ENCODE data around the gene EFCAB11. TPM values are rescaled to one million over a fixed set of nuclear protein-coding genes. Genes with fewer than 3 reads are reported as not detected.
"Not testable (repeated sequence)": the region's sequence is repeated elsewhere in the genome, so short reads cannot be mapped to it uniquely, and the experiment has no call there.

Gene EFCAB11
- total and polyA plus RNA-seq, 9 of the 15 experiments (the other 6 are each of a cell fraction or from before 2014, with no cell fraction given) = 13.4 to 37.9 (median 17.4) TPM

GRCh38 chr14:89892953-89893352 is 61.6 kb downstream of the EFCAB11 start:
- Histone ChIP-seq H4K20me1 (replicated peaks; ENCODE audit: control insufficient read depth, insufficient read depth, low read length) (no peaks in the 10 kb centered on the region), H3K27ac (ENCODE audit: extremely low read depth, low read depth, low read length) (no peak overlapping the region), H3K27me3 (ENCODE audit: control insufficient read depth in 2 of 2, insufficient read depth in 2 of 2, low read length in 2 of 2) (no peaks in the 10 kb centered on the region), H3K4me2 (ENCODE audit: insufficient read depth, low read length) (no peak overlapping the region), H2AFZ (ENCODE audit: low read depth, low read length) (no peak overlapping the region), H3K9me3 (replicated peaks; ENCODE audit: control insufficient read depth, insufficient read depth, low read depth, low read length) (no peaks in the 10 kb centered on the region), H3K4me1 (replicated peaks in 1 of 2; ENCODE audit: control insufficient read depth in 2 of 2, insufficient read depth in 2 of 2, low read length in 2 of 2) (no peaks in the 10 kb centered on the region), H3K9ac (ENCODE audit: insufficient read depth in 1 of 2, low read depth in 2 of 2, low read length in 2 of 2) (no peak overlapping the region), H3K36me3 (ENCODE audit: control insufficient read depth, insufficient read depth, low read length) (no peaks in the 10 kb centered on the region), H3K9me1 (ENCODE audit: control insufficient read depth, insufficient read depth, low read length) (no peaks in the 10 kb centered on the region), H3K4me3 (no peak overlapping the region), H3K79me2 (ENCODE audit: control insufficient read depth, insufficient read depth, low read length) (no peaks in the 10 kb centered on the region)
- FAIRE-seq = no peak
- BruUV-seq (replicated peaks) = no TSS peak
- CTCF ChIA-PET (ENCODE audit: low intra/inter-chr PET ratio) = no interaction called here
- intact Hi-C loops (cut with micrococcal nuclease) = no loop called here
- no peak for TF ChIP-seq POLR3G (IDR thresholded peaks at IDR 0.05; ENCODE audit: extremely low read depth, insufficient read length, insufficient replicate concordance)
- no peak for TF ChIP-seq C11orf30 (IDR thresholded peaks at IDR 0.05; ENCODE audit: low read depth)
- TF ChIP-seq, protein P1, sequence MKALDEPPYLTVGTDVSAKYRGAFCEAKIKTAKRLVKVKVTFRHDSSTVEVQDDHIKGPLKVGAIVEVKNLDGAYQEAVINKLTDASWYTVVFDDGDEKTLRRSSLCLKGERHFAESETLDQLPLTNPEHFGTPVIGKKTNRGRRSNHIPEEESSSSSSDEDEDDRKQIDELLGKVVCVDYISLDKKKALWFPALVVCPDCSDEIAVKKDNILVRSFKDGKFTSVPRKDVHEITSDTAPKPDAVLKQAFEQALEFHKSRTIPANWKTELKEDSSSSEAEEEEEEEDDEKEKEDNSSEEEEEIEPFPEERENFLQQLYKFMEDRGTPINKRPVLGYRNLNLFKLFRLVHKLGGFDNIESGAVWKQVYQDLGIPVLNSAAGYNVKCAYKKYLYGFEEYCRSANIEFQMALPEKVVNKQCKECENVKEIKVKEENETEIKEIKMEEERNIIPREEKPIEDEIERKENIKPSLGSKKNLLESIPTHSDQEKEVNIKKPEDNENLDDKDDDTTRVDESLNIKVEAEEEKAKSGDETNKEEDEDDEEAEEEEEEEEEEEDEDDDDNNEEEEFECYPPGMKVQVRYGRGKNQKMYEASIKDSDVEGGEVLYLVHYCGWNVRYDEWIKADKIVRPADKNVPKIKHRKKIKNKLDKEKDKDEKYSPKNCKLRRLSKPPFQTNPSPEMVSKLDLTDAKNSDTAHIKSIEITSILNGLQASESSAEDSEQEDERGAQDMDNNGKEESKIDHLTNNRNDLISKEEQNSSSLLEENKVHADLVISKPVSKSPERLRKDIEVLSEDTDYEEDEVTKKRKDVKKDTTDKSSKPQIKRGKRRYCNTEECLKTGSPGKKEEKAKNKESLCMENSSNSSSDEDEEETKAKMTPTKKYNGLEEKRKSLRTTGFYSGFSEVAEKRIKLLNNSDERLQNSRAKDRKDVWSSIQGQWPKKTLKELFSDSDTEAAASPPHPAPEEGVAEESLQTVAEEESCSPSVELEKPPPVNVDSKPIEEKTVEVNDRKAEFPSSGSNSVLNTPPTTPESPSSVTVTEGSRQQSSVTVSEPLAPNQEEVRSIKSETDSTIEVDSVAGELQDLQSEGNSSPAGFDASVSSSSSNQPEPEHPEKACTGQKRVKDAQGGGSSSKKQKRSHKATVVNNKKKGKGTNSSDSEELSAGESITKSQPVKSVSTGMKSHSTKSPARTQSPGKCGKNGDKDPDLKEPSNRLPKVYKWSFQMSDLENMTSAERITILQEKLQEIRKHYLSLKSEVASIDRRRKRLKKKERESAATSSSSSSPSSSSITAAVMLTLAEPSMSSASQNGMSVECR (CRISPR knock-in tag; IDR thresholded peaks at IDR 0.05) = no peak
- TF ChIP-seq NCOA2 (IDR thresholded peaks at IDR 0.05; ENCODE audit: partially characterized antibody in 2 of 2) = no peak
- in situ Hi-C loops (cut with MboI) = no loop called here
- no peak for DNase-seq (ENCODE audit: extremely low read depth in 1 of 4, low spot score in 3 of 4)
- POLR2A ChIA-PET = no interaction called here
- 26% methylated on average over 5 of the region's 6 CpGs for WGBS (ENCODE audit: insufficient coverage, low coverage, missing lambda C conversion rate)
- ATAC-seq = no peak

- BruUV-seq (replicated peaks); CTCF ChIA-PET (ENCODE audit: low intra/inter-chr PET ratio): not testable (repeated sequence)
Observed at GRCh38 chr14:89891721-89892120, 62.8 kb downstream of the EFCAB11 start.

More at GRCh38 chr14:89891721-89892120, 62.8 kb downstream of the EFCAB11 start:
- POLR2A ChIA-PET; DNase-seq (ENCODE audit: extremely low read depth in 1 of 4, low spot score in 3 of 4); H3K27ac ChIP-seq (ENCODE audit: extremely low read depth, low read depth, low read length); H2AFZ ChIP-seq (ENCODE audit: low read depth, low read length); H3K9me3 ChIP-seq (replicated peaks; ENCODE audit: control insufficient read depth, insufficient read depth, low read depth, low read length); H3K27me3 ChIP-seq (ENCODE audit: control insufficient read depth in 2 of 2, insufficient read depth in 2 of 2, low read length in 2 of 2); H3K9me1 ChIP-seq (ENCODE audit: control insufficient read depth, insufficient read depth, low read length); H3K9ac ChIP-seq (ENCODE audit: insufficient read depth in 1 of 2, low read depth in 2 of 2, low read length in 2 of 2); intact Hi-C loops (cut with micrococcal nuclease); ATAC-seq; H3K4me3 ChIP-seq; H3K4me1 ChIP-seq (replicated peaks in 1 of 2; ENCODE audit: control insufficient read depth in 2 of 2, insufficient read depth in 2 of 2, low read length in 2 of 2); H3K79me2 ChIP-seq (ENCODE audit: control insufficient read depth, insufficient read depth, low read length); in situ Hi-C loops (cut with MboI); H3K36me3 ChIP-seq (ENCODE audit: control insufficient read depth, insufficient read depth, low read length); H3K4me2 ChIP-seq (ENCODE audit: insufficient read depth, low read length); H4K20me1 ChIP-seq (replicated peaks; ENCODE audit: control insufficient read depth, insufficient read depth, low read length); FAIRE-seq: not testable (repeated sequence)
- WGBS (ENCODE audit: insufficient coverage, low coverage, missing lambda C conversion rate) = 96% methylated on average over 9 of the region's 35 CpGs
